ENCODE measurements around the gene PRCC.

The PRCC gene

GRCh38 chr1:156767101-156767878, at the start of gene PRCC:
PRCC (plus strand) TSS chr1:156767535; CDS start chr1:156767772, 237 bp downstream.
- peak; percentile 93 for DNase-seq (ENCODE audit: low read depth)

GRCh38 chr1:156721131-156721530, 46.2 kb upstream of the PRCC start:
- DNase-seq (ENCODE audit: low read depth) = no peak

- no peak for DNase-seq (ENCODE audit: low read depth)
Measured at GRCh38 chr1:156721535-156721934, 45.8 kb upstream of the PRCC start.

GRCh38 chr1:156725683-156726280, 41.6 kb upstream of the PRCC start:
- peak; percentile 57 for DNase-seq (ENCODE audit: low read depth)

- no peak for DNase-seq (ENCODE audit: low read depth)
Measured at GRCh38 chr1:156726549-156727226, 40.6 kb upstream of the PRCC start.

- DNase-seq (ENCODE audit: low read depth) = no peak
Measured at GRCh38 chr1:156727492-156727891, 39.8 kb upstream of the PRCC start.

- DNase-seq (ENCODE audit: low read depth) = peak; percentile 39
Measured at GRCh38 chr1:156727926-156728598, 39.3 kb upstream of the PRCC start, which contains the start of gene METTL25B. METTL25B (plus strand) TSS chr1:156728469; CDS start chr1:156729105, 636 bp downstream.

GRCh38 chr1:156728599-156729462, 38.5 kb upstream of the PRCC start, which contains the start of gene ISG20L2:
ISG20L2 (minus strand) TSS chr1:156728766; CDS start chr1:156727652, 1,114 bp downstream.
- DNase-seq (ENCODE audit: low read depth) = peak; percentile 91

- DNase-seq (ENCODE audit: low read depth) = no peak
Measured at GRCh38 chr1:156733989-156734584, 33.2 kb upstream of the PRCC start.

GRCh38 chr1:156738407-156738806, 28.9 kb upstream of the PRCC start:
- no peak for DNase-seq (ENCODE audit: low read depth)

GRCh38 chr1:156738916-156739315, 28.4 kb upstream of the PRCC start:
- DNase-seq (ENCODE audit: low read depth) = no peak

GRCh38 chr1:156740237-156740740, 27.0 kb upstream of the PRCC start:
- no peak for DNase-seq (ENCODE audit: low read depth)

- peak; percentile 89 for DNase-seq (ENCODE audit: low read depth)
Measured at GRCh38 chr1:156740741-156741480, 26.4 kb upstream of the PRCC start, which contains the start of gene MRPL24. MRPL24 (minus strand) TSS chr1:156741088; CDS start chr1:156738704, 2,384 bp downstream.

- no peak for DNase-seq (ENCODE audit: low read depth)
Measured at GRCh38 chr1:156741481-156741983, 25.8 kb upstream of the PRCC start.

- no peak for DNase-seq (ENCODE audit: low read depth)
Measured at GRCh38 chr1:156742017-156742416, 25.3 kb upstream of the PRCC start.

- DNase-seq (ENCODE audit: low read depth) = no peak
Measured at GRCh38 chr1:156742801-156743200, 24.5 kb upstream of the PRCC start.

GRCh38 chr1:156743367-156744302, 23.7 kb upstream of the PRCC start:
- no peak for DNase-seq (ENCODE audit: low read depth)

GRCh38 chr1:156744344-156744743, 23.0 kb upstream of the PRCC start:
- no peak for DNase-seq (ENCODE audit: low read depth)

All from stimulated activated CD8-positive, alpha-beta memory T cell treated with anti-CD3 and anti-CD28 coated beads, Interleukin-15, amount 100 ng/mL, for 1 hour (primary cell).